ENCODE data around the gene INO80D.

DNA sequence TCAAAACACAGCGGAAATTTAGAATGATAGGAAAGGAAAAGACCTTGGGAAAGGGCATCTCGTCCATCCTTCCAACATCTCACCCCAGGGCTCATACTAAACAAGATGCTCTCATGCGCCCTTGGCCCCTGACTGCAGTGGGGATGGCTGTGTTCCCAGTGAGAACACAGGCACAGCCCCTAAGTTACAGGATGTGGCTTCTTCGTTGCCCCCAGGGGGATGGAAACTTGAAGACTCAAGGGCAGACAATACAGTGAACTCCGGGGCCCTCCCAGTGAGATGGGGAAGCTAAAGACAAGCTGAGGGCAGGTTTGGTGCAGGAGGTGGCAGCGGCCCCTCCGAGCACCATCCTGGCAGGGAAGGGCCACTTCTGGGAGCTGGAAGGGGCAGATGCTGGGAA, 139.7 kb downstream of the INO80D start:
- TF ChIP-seq SP1 (IDR thresholded peaks at IDR 0.05; ENCODE audit: low read depth, low read length) (no peak), CEBPB (IDR thresholded peaks at IDR 0.05; ENCODE audit: low read depth, low read length) (no peak), RAD21 (IDR thresholded peaks at IDR 0.05 in 1 of 2, conservative IDR thresholded peaks at IDR 0.05 in 1 of 2; ENCODE audit: low read depth in 2 of 2, low read length in 2 of 2) (no peak), MAFK (IDR thresholded peaks at IDR 0.05; ENCODE audit: low read depth, low read length) (no peak), POU5F1 (IDR thresholded peaks at IDR 0.05; ENCODE audit: low read depth, low read length) (no peak)
- TF ChIP-seq, protein P1, sequence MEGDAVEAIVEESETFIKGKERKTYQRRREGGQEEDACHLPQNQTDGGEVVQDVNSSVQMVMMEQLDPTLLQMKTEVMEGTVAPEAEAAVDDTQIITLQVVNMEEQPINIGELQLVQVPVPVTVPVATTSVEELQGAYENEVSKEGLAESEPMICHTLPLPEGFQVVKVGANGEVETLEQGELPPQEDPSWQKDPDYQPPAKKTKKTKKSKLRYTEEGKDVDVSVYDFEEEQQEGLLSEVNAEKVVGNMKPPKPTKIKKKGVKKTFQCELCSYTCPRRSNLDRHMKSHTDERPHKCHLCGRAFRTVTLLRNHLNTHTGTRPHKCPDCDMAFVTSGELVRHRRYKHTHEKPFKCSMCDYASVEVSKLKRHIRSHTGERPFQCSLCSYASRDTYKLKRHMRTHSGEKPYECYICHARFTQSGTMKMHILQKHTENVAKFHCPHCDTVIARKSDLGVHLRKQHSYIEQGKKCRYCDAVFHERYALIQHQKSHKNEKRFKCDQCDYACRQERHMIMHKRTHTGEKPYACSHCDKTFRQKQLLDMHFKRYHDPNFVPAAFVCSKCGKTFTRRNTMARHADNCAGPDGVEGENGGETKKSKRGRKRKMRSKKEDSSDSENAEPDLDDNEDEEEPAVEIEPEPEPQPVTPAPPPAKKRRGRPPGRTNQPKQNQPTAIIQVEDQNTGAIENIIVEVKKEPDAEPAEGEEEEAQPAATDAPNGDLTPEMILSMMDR (IDR thresholded peaks at IDR 0.05; ENCODE audit: control extremely low read depth in 1 of 3, insufficient read depth in 1 of 3, low read depth in 1 of 3, low read length in 3 of 3) = no peak

Measured in H1 (cell line).